GM21381 (cell line): ENCODE measurements around the gene KRT16.
"Not testable (repeated sequence)": the region's sequence is repeated elsewhere in the genome, so short reads cannot be mapped to it uniquely, and the experiment has no call there.

Source experiments
- ATAC-seq: cut with Tn5 transposase; IDR thresholded peaks from one replicate; pipeline ENCODE4 v1.9.1; 2021; ENCODE audit warnings: mild to moderate bottlenecking, moderate library complexity; ENCODE audit not compliant: unreplicated experiment

KRT16 gene

GRCh38 chr17:41585301-41586056 lies 27.1 kb downstream of the KRT16 start:
- ATAC-seq, result no peak

- not testable (repeated sequence) for ATAC-seq
Measured at GRCh38 chr17:41584331-41584927, 28.1 kb downstream of the KRT16 start.

- no peak for ATAC-seq
Measured at GRCh38 chr17:41583137-41584127, 29.1 kb downstream of the KRT16 start.

GRCh38 chr17:41582061-41582968 lies 30.3 kb downstream of the KRT16 start:
- not testable (repeated sequence) for ATAC-seq

GRCh38 chr17:41581366-41582060 lies 31.1 kb downstream of the KRT16 start:
- ATAC-seq, result no peak

GRCh38 chr17:41580687-41581365 lies 31.7 kb downstream of the KRT16 start:
- no peak for ATAC-seq

GRCh38 chr17:41580244-41580575 lies 32.4 kb downstream of the KRT16 start:
- ATAC-seq, result no peak

GRCh38 chr17:41579484-41580243 lies 32.9 kb downstream of the KRT16 start:
- ATAC-seq, result no peak

GRCh38 chr17:41578971-41579370 lies 33.6 kb downstream of the KRT16 start:
- ATAC-seq, result no peak

- no peak for ATAC-seq
Measured at GRCh38 chr17:41578538-41578937, 34.0 kb downstream of the KRT16 start.

- ATAC-seq, result not testable (repeated sequence)
Measured at GRCh38 chr17:41576740-41577139, 35.8 kb downstream of the KRT16 start.

GRCh38 chr17:41575336-41575735 lies 37.2 kb downstream of the KRT16 start:
- ATAC-seq, result no peak

- ATAC-seq, result no peak
Measured at GRCh38 chr17:41571561-41572434, 40.8 kb downstream of the KRT16 start, which contains the start of gene KRT9. TSS of gene KRT9 (minus strand) at chr17:41572059. CDS start at chr17:41571992, 67 bp downstream.

- no peak for ATAC-seq
Measured at GRCh38 chr17:41567317-41567716, 45.2 kb downstream of the KRT16 start.

- no peak for ATAC-seq
Measured at GRCh38 chr17:41565338-41565737, 47.2 kb downstream of the KRT16 start.

- ATAC-seq, result no peak
Measured at GRCh38 chr17:41563607-41564170, 48.9 kb downstream of the KRT16 start.

- no peak for ATAC-seq
Measured at GRCh38 chr17:41561554-41561953, 51.0 kb downstream of the KRT16 start.
